DOHH2 (cell line): ENCODE data around the gene PRCD.

Source experiments
- H3F3A ChIP-seq: fragments of 200-600 bp; sonication (generic), shearing (Covaris generic); 2 replicates; pipeline ENCODE4 v1.6.0; 2016; ENCODE audit warnings: antibody characterized with exemption, mild to moderate bottlenecking; ENCODE audit not compliant: control insufficient read depth, insufficient read depth
- H3K27ac ChIP-seq: fragments of 200-600 bp; sonication (generic); 2 replicates; pipeline ENCODE4 v1.5.1; 2014; ENCODE audit warnings: low read depth, mild to moderate bottlenecking, low read length, moderate library complexity
- H3K27me3 ChIP-seq: fragments of 200-600 bp; sonication (generic); 2 replicates; pipeline ENCODE4 v1.6.1; 2014; ENCODE audit warnings: mild to moderate bottlenecking, low read length, mixed read lengths; ENCODE audit not compliant: control insufficient read depth
- H3K36me3 ChIP-seq: fragments of 200-600 bp; sonication (generic); 2 replicates; pipeline ENCODE4 v1.6.1; 2014; ENCODE audit warnings: mild to moderate bottlenecking, low read length, moderate library complexity, mixed read lengths; ENCODE audit not compliant: control insufficient read depth
- H3K4me1 ChIP-seq: fragments of 200-600 bp; sonication (generic); 2 replicates; pipeline ENCODE4 v1.6.1; 2014; ENCODE audit warnings: mild to moderate bottlenecking, low read length, mixed read lengths; ENCODE audit not compliant: control insufficient read depth
- H3K4me2 ChIP-seq: fragments of 200-600 bp; sonication (generic); 2 replicates; pipeline ENCODE4 v1.6.0; 2014; ENCODE audit warnings: mild to moderate bottlenecking, low read length, moderate library complexity
- H3K4me3 ChIP-seq: fragments of 200-600 bp; sonication (generic); 2 replicates; pipeline ENCODE4 v1.5.1; 2014; ENCODE audit warnings: mild to moderate bottlenecking, low read length, mixed read lengths
- H3K79me2 ChIP-seq: fragments of 200-600 bp; sonication (generic); 2 replicates; pipeline ENCODE4 v1.6.1; 2014; ENCODE audit warnings: mild to moderate bottlenecking, low read length, mixed read lengths; ENCODE audit not compliant: control insufficient read depth
- H3K9me2 ChIP-seq: fragments of 200-600 bp; sonication (generic); replicated peaks from 2 replicates; pipeline ENCODE4 v1.6.1; 2014; ENCODE audit warnings: mild to moderate bottlenecking, low read length, mixed read lengths; ENCODE audit not compliant: control insufficient read depth
- H3K9me3 ChIP-seq: fragments of 200-600 bp; sonication (generic); 2 replicates; pipeline ENCODE4 v1.6.1; 2014; ENCODE audit warnings: antibody characterized with exemption, low read length, mixed read lengths; ENCODE audit not compliant: control insufficient read depth, insufficient read depth
- H4K20me1 ChIP-seq: fragments of 200-600 bp; sonication (generic); 2 replicates; pipeline ENCODE4 v1.6.0; 2014; ENCODE audit warnings: low read depth, mild to moderate bottlenecking, antibody characterized with exemption, low read length, moderate library complexity; ENCODE audit not compliant: control insufficient read depth, insufficient read depth
- CTCF ChIP-seq: fragments of 200-600 bp; sonication (generic); IDR thresholded peaks from one replicate; pipeline ENCODE4 v1.5.1; 2014; ENCODE audit warnings: antibody characterized with exemption, mild to moderate bottlenecking, low read depth, low read length; ENCODE audit not compliant: poor library complexity, severe bottlenecking
- EZH2phosphoT487 ChIP-seq: fragments of 200-600 bp; sonication (generic); IDR thresholded peaks from 2 replicates; pipeline ENCODE4 v1.6.1; 2017; ENCODE audit warnings: borderline replicate concordance, mild to moderate bottlenecking, antibody characterized with exemption, low read length, moderate library complexity, mixed read lengths

Gene PRCD

GRCh38 chr17:76593384-76593826 lies 53.6 kb downstream of the PRCD start:
- peaks cover 21% of the 10 kb centered on the region for H3K27me3 ChIP-seq
- no peak overlapping the region for H3K27ac ChIP-seq
- H3K4me2 ChIP-seq, result no peak overlapping the region
- H3F3A ChIP-seq, result no peaks in the 10 kb centered on the region
- H3K9me3 ChIP-seq, result no peaks in the 10 kb centered on the region
- no peaks in the 10 kb centered on the region for H3K4me1 ChIP-seq
- no peaks in the 10 kb centered on the region for H4K20me1 ChIP-seq
- H3K36me3 ChIP-seq, result no peaks in the 10 kb centered on the region
- TF ChIP-seq EZH2phosphoT487 (no peak), CTCF (no peak)
- no peaks in the 10 kb centered on the region for H3K9me2 ChIP-seq
- no peaks in the 10 kb centered on the region for H3K79me2 ChIP-seq
- no peak overlapping the region for H3K4me3 ChIP-seq

DNA sequence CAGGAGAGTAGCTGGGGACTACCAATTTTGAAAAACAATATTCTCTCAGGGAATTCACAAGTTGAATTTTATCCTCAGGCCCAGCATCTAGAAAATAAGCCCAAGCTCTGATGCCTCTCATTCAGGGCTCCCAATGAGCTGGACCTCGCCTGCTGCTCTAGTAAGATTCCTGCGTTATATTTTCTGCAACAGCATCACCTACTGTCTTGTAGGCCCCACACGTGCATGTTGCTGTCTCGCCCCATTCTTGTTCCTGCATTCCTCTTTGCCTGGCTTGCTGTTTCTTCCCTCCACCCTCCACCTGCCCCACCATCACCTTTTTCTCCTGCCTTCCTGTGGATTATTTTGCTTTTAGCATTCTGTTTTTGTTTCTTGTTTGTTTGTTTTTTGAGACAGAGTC lies 54.1 kb downstream of the PRCD start:
- no peaks in the 10 kb centered on the region for H4K20me1 ChIP-seq
- no peak overlapping the region for H3K4me3 ChIP-seq
- H3K4me1 ChIP-seq, result no peaks in the 10 kb centered on the region
- TF ChIP-seq CTCF (no peak), EZH2phosphoT487 (no peak)
- H3K4me2 ChIP-seq, result no peak overlapping the region
- peaks cover 18% of the 10 kb centered on the region for H3K27me3 ChIP-seq
- no peak overlapping the region for H3K27ac ChIP-seq
- H3F3A ChIP-seq, result no peaks in the 10 kb centered on the region
- no peaks in the 10 kb centered on the region for H3K79me2 ChIP-seq
- no peaks in the 10 kb centered on the region for H3K36me3 ChIP-seq
- no peaks in the 10 kb centered on the region for H3K9me2 ChIP-seq
- H3K9me3 ChIP-seq, result no peaks in the 10 kb centered on the region

- no peaks in the 10 kb centered on the region for H4K20me1 ChIP-seq
- no peak overlapping the region for H3K4me2 ChIP-seq
- H3K9me2 ChIP-seq, result no peaks in the 10 kb centered on the region
- H3K4me1 ChIP-seq, result no peaks in the 10 kb centered on the region
- TF ChIP-seq EZH2phosphoT487 (no peak), CTCF (no peak)
- H3K79me2 ChIP-seq, result no peaks in the 10 kb centered on the region
- no peaks in the 10 kb centered on the region for H3F3A ChIP-seq
- H3K27me3 ChIP-seq, result peaks cover 13% of the 10 kb centered on the region
- H3K9me3 ChIP-seq, result no peaks in the 10 kb centered on the region
- no peak overlapping the region for H3K27ac ChIP-seq
- no peaks in the 10 kb centered on the region for H3K36me3 ChIP-seq
- no peak overlapping the region for H3K4me3 ChIP-seq
These were observed 54.8 kb downstream of the PRCD start for GRCh38 chr17:76594690-76595089.
